Lower leg skin (tissue), 3 donors: ENCODE results near the gene DCHS1.

Experiments
- CTCF ChIP-seq, 3 donors: fragments of 450-650 bp; IDR thresholded peaks; one replicate each; pipeline ENCODE4 v1.5.1; 2016; ENCODE audit warnings: antibody characterized with exemption in 3 of 3, mild to moderate bottlenecking in 3 of 3, moderate library complexity in 2 of 3
- POLR2A ChIP-seq, 2 donors: fragments of 450-650 bp; IDR thresholded peaks; one replicate each; pipeline ENCODE4 v1.6.1; 2016 to 2017; ENCODE audit warnings: antibody characterized with exemption in 2 of 2, mild to moderate bottlenecking in 1 of 2, moderate library complexity in 1 of 2

- TF ChIP-seq CTCF (IDR thresholded peaks at IDR 0.05) (no peak), POLR2A (IDR thresholded peaks at IDR 0.05) (no peak)
Observed at GRCh38 chr11:6599449-6599848, 56.2 kb downstream of the DCHS1 start.
